ENCODE data around the gene ERG28. TPM values are rescaled to one million over a fixed set of nuclear protein-coding genes. Genes with fewer than 3 reads are reported as not detected.

ERG28 gene
- polyA plus RNA-seq, 2 of the 4 experiments (the other 2 are of a cell fraction), result 18.8 to 23.4 TPM

DNA sequence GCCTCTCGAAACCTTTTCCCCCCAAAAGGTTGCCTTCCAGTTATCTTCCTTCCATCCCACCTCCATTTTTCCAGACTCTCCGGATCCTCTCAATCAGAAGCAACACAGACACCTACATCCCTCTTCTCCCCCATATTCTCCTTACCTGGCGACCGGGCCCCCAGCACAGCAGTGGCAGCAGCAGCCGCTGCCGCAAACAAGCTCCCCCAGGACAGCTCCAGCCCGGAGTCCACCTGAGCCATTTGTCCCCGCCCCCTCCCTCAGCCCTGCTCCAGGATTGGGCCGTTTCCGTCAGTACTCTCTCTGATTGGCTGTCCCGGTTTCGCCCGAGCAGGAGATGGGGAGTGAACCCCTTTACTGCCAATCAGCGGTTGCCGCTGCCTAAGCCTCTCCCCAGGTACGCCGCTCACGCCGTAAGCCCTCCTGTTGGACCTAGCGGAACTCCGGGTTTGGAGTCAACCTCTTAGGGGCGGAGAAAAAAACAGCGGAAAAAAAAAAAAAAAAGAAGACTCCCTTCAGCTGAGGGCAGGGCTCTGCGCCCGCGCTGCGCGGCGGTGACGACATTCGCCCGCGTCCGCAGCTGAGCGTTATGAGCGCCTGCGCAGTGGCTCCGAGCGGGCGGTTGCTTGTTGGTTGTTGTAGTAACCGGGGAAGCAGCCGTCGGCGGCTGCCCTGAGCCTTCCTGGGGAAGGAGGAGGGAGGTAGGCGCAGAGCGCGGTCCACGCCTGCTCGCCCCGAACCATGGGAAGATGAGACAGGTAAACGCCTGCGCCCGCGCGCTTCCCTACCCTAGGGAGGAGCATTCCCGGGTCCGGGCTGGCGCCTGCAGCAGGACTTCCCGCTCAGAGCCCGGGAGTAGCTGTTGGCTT, at the start of gene ERG28, which contains the start of gene TTLL5 (continued):
- TF ChIP-seq, protein P1, sequence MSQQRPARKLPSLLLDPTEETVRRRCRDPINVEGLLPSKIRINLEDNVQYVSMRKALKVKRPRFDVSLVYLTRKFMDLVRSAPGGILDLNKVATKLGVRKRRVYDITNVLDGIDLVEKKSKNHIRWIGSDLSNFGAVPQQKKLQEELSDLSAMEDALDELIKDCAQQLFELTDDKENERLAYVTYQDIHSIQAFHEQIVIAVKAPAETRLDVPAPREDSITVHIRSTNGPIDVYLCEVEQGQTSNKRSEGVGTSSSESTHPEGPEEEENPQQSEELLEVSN (IDR thresholded peaks at IDR 0.05; ENCODE audit: borderline replicate concordance, low read depth), result no peak
- TF ChIP-seq RNF2 (IDR thresholded peaks at IDR 0.05; ENCODE audit: borderline replicate concordance, low read depth) (no peak), MAFK (IDR thresholded peaks at IDR 0.05; ENCODE audit: partially characterized antibody) (no peak), KDM5A (IDR thresholded peaks at IDR 0.05) (peak; percentile 43; the same call in 1 of the 2 replicates), RAD21 (conservative IDR thresholded peaks at IDR 0.05 in 1 of 2, IDR thresholded peaks at IDR 0.05 in 1 of 2) (no peak), EHMT2 (IDR thresholded peaks at IDR 0.05; ENCODE audit: low read depth) (no peak), MYC (IDR thresholded peaks at IDR 0.05; ENCODE audit: borderline replicate concordance, low read length) (no peak), ZSCAN20 (CRISPR knock-in tag; IDR thresholded peaks at IDR 0.05) (no peak), HDAC2 (IDR thresholded peaks at IDR 0.05) (no peak), TFCP2L1 (CRISPR knock-in tag; IDR thresholded peaks at IDR 0.05) (no peak), RFX5 (IDR thresholded peaks at IDR 0.05) (peak; percentile 17; the same call in 1 of the 2 replicates), FOXS1 (CRISPR knock-in tag; IDR thresholded peaks at IDR 0.05) (no peak), EP300 (IDR thresholded peaks at IDR 0.05) (no peak), NR3C1 (IDR thresholded peaks at IDR 0.05) (no peak), ZNF302 (CRISPR knock-in tag; IDR thresholded peaks at IDR 0.05) (no peak), RARB (CRISPR knock-in tag; IDR thresholded peaks at IDR 0.05) (no peak), JUN (IDR thresholded peaks at IDR 0.05) (peak in 1 of 2 experiments; percentile 63; a peak in 2 of 5 replicates), FOSB (CRISPR knock-in tag; IDR thresholded peaks at IDR 0.05) (no peak), CEBPB (IDR thresholded peaks at IDR 0.05) (no peak), CBX2 (IDR thresholded peaks at IDR 0.05; ENCODE audit: borderline replicate concordance, low read depth) (no peak), RCOR1 (IDR thresholded peaks at IDR 0.05; ENCODE audit: low read depth, low read length) (no peak), CHD4 (IDR thresholded peaks at IDR 0.05; ENCODE audit: borderline replicate concordance) (no peak), KDM1A (IDR thresholded peaks at IDR 0.05; ENCODE audit: low read depth) (peak; percentile 37; the same call in 1 of the 2 replicates)
- TF ChIP-seq, protein P2, sequence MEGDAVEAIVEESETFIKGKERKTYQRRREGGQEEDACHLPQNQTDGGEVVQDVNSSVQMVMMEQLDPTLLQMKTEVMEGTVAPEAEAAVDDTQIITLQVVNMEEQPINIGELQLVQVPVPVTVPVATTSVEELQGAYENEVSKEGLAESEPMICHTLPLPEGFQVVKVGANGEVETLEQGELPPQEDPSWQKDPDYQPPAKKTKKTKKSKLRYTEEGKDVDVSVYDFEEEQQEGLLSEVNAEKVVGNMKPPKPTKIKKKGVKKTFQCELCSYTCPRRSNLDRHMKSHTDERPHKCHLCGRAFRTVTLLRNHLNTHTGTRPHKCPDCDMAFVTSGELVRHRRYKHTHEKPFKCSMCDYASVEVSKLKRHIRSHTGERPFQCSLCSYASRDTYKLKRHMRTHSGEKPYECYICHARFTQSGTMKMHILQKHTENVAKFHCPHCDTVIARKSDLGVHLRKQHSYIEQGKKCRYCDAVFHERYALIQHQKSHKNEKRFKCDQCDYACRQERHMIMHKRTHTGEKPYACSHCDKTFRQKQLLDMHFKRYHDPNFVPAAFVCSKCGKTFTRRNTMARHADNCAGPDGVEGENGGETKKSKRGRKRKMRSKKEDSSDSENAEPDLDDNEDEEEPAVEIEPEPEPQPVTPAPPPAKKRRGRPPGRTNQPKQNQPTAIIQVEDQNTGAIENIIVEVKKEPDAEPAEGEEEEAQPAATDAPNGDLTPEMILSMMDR (IDR thresholded peaks at IDR 0.05), result no peak
- TF ChIP-seq, protein P3, sequence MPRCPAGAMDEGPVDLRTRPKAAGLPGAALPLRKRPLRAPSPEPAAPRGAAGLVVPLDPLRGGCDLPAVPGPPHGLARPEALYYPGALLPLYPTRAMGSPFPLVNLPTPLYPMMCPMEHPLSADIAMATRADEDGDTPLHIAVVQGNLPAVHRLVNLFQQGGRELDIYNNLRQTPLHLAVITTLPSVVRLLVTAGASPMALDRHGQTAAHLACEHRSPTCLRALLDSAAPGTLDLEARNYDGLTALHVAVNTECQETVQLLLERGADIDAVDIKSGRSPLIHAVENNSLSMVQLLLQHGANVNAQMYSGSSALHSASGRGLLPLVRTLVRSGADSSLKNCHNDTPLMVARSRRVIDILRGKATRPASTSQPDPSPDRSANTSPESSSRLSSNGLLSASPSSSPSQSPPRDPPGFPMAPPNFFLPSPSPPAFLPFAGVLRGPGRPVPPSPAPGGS (IDR thresholded peaks at IDR 0.05), result 0 out of 3 replicates have a peak, but pooled peaks have one; percentile 32
- TF ChIP-seq, protein P4, sequence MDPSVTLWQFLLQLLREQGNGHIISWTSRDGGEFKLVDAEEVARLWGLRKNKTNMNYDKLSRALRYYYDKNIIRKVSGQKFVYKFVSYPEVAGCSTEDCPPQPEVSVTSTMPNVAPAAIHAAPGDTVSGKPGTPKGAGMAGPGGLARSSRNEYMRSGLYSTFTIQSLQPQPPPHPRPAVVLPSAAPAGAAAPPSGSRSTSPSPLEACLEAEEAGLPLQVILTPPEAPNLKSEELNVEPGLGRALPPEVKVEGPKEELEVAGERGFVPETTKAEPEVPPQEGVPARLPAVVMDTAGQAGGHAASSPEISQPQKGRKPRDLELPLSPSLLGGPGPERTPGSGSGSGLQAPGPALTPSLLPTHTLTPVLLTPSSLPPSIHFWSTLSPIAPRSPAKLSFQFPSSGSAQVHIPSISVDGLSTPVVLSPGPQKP (IDR thresholded peaks at IDR 0.05; ENCODE audit: low read depth, low read length), result no peak
